GM19351 (cell line): ENCODE data around the gene TCTA.

ENCODE experiments used
- ATAC-seq: cut with Tn5 transposase; IDR thresholded peaks from one replicate; pipeline ENCODE4 v1.9.1; 2021; ENCODE audit warnings: mild to moderate bottlenecking, moderate library complexity; ENCODE audit not compliant: unreplicated experiment

Gene TCTA

GRCh38 chr3:49456466-49456865 is 44.2 kb downstream of the TCTA start:
- ATAC-seq = no peak

DNA sequence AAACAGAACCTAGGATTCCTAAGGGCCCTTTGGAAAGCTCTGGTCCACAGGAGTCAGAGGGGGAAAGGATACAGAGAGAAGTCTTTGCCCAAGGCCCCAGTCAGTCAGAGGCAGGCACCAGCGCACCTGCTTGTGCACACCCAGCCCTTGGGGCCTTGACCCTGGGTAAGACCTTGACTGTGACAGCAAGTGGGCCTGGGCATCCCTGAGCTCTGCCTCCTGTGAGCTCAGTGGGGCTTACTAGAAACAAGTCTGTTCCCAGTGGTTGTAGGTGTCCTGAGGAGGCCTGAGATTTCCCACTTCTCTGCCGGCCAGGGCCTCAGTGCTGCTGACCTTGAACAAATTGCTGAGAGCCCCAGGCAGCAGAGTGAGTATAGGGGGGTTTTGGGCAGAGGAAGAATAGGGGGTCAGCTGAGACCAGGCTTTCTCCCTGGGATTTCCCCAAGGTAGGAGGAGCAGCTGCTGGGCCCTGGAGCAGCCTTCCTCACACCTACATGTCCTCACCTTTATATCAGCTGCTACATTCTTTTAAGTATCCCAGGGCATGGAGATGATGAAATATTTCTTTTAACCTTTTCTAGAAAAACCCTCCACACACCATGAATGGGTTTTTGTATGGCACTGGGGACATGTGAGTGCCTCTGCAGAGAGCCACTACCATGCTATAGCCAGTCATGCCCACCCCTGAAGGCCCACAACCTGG is 48.1 kb downstream of the TCTA start:
- no peak for ATAC-seq

DNA sequence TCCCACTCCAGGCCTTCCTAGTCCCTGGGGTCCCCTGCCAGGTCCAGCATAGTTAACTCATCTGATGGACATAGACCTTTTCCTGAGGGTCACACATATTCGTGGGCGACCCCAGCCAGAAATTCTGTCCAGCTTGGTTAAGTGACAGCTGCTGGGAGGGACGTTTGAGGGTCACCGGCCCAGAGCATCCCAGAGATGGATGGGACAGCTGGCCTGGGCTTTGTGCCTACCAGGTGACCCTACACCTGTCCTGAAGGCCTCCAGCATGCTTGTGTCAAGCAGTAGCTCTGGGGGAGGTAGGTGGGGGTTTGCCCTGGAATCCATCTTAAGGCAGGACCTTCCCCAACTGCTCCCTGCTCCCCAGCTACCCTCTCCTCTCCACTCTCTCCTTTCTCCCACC is 48.7 kb downstream of the TCTA start:
- no peak for ATAC-seq

GRCh38 chr3:49461443-49462171 is 49.4 kb downstream of the TCTA start:
- no peak for ATAC-seq

DNA sequence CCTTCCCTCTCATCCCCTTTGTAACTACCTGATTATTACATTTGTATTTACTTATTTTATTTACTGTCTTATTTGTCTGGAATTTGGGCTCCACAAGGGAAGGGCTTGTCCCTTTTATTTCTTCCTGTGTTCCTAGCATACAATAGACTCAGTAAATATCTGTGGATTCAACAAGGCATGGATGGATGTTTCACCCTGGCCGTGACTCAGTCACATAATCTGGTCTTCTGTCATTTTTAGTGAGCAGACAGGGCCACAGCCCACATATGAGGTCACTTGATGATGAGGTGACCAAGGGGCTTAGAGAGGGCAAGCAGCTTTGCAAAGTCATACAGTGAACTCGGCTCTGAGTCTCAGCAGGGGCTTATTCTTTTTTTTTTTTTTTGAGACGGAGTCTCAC is 50.0 kb downstream of the TCTA start:
- no peak for ATAC-seq

DNA sequence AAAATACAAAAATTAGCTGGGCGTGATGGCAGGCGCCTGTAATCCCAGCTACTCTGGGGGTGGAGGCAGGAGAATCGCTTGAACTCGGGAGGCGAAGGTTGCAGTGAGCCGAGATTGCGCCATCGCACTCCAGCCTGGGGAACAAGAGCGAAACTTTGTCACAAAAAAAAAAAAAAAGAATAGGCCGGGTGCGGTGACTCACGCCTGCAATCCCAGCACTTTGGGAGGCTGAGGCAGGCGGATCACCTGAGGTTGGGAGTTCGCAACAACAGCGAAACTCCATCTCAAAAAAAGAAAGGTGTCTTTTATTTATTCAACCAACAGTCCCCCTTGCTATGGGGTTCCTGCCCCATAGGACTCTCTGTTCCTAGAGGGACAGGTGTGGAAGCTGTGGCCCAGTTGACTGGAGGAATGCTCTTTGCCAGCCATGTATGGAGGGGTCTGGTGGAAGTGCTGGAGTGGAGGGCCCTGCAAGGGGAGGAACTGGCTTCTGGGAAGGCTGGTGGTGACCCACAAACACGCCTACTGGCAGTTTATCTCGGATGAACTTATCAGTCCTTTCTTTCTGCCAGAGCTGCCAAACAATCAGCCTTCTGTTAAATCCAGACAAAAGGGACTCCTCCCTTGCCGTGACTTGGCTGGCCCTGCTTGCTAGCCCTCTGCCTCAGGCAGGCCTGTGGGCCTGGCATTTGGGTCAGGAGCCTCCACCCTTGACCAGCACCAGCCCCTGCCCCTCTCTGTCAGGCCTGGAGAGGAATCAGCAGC is 53.2 kb downstream of the TCTA start:
- ATAC-seq = no peak
